Effector memory CD8-positive, alpha-beta T cell (primary cell): ENCODE results near the gene GPATCH8.
A peak's percentile ranks its signal among the peaks of the same experiment; 100 is the strongest.

Experiments
- ATAC-seq: fragments of 150-1000 bp; cut with Tn5 transposase; replicated peaks from 2 replicates; pipeline ENCODE4 v1.10.0; 2021; ENCODE audit warnings: mild to moderate bottlenecking, moderate library complexity
- DNase-seq, 3 experiments: peaks; one replicate each; pipeline ENCODE4 v3.0.0; 2021
- H3K27ac Mint-ChIP-seq, 2 donors: one replicate each; pipeline ENCODE4 v1.8.0; 2022; ENCODE audit warnings: mild to moderate bottlenecking in 2 of 2, mixed read lengths in 2 of 2, moderate library complexity in 2 of 2
- H3K27me3 Mint-ChIP-seq, 2 donors: one replicate each; pipeline ENCODE4 v1.8.0; 2022; ENCODE audit warnings: mixed read lengths in 2 of 2
- H3K36me3 Mint-ChIP-seq: one replicate; pipeline ENCODE4 v1.8.0; 2022; ENCODE audit warnings: mild to moderate bottlenecking, moderate library complexity, mixed read lengths; ENCODE audit not compliant: insufficient read depth
- H3K4me1 Mint-ChIP-seq, 2 donors: one replicate each; pipeline ENCODE4 v1.8.0; 2022; ENCODE audit warnings: low read depth in 2 of 2, mixed read lengths in 2 of 2
- H3K4me3 Mint-ChIP-seq, 2 donors: one replicate each; pipeline ENCODE4 v1.8.0; 2022; ENCODE audit warnings: mild to moderate bottlenecking in 2 of 2, mixed read lengths in 2 of 2, moderate library complexity in 2 of 2
- H3K9me3 Mint-ChIP-seq, 2 donors: one replicate each; pipeline ENCODE4 v1.8.0; 2022; ENCODE audit warnings: mixed read lengths in 2 of 2

Gene GPATCH8

DNA sequence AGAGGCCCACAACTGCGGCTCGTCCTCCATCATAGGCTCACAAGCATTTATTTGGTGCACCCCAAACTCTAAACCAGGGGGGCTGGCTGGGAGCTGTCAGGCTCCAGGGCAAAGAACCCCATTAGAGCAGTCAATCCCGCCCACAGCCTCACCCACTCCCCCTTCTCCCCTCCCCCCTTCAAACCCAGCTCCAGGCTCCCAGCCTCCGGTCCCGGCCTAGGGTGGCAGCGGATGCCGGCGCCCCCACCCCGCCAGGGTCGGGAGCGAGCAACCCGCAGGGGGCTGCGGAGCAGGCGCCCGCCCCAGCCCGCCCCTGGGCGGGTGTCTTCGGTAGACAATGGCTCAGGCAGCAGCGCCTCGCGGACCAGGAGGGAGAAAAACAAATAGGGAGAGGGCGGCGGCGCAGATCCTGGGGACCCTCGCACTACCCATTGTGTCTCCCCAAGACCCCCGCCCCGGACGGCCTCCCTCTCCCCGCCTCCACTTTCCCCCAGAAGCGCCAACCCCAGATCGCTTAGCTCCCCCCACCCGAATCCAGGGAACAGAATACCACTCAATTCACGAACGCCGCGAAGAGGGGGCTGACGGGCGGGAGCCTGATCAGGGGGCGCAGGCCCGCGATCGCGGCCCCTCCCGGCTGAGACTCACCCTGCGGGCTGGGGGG is 140.1 kb downstream of the GPATCH8 start:
- peak overlapping the region; percentile 63 to 75 for H3K4me3 Mint-ChIP-seq
- no peaks in the 10 kb centered on the region for H3K36me3 Mint-ChIP-seq
- H3K9me3 Mint-ChIP-seq: no peaks in the 10 kb centered on the region
- DNase-seq (no peak), ATAC-seq (peak; percentile 42)
- peaks cover 37 to 45% of the 10 kb centered on the region in 2 donors for H3K27me3 Mint-ChIP-seq
- H3K27ac Mint-ChIP-seq: peak overlapping the region in 1 of 2 donors; percentile 49
- H3K4me1 Mint-ChIP-seq: peaks cover 0 to 3% of the 10 kb centered on the region in 2 donors

DNA sequence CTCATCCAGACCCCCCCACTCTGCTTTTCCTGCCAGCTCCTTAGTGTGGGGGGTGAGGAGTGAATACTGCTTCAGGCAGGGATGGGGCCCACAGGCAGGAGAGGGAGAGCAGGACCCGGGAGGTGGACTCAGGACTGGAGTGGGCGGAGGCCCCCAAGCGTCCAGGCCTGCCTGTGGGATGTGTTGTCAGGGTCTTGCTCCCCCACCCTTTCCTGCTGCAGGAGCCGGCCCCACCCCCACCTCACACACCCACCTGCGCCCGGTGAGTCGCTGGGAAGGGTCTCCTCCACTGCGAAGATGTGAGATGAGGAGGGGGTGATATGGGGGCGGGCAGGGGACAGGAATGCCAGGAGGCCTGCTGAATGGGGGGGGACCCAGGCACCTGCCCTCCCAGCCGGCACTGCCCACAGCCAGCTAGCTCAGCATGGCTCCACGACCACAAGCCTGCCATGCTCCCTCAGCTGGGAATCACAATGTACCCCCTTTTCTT is 140.7 kb downstream of the GPATCH8 start:
- no peak for ATAC-seq
- no peaks in the 10 kb centered on the region for H3K36me3 Mint-ChIP-seq
- H3K27ac Mint-ChIP-seq: no peak overlapping the region
- H3K27me3 Mint-ChIP-seq: peaks cover 32 to 40% of the 10 kb centered on the region in 2 donors
- H3K9me3 Mint-ChIP-seq: no peaks in the 10 kb centered on the region
- H3K4me3 Mint-ChIP-seq: peak overlapping the region; percentile 63 to 75
- no peak for DNase-seq
- H3K4me1 Mint-ChIP-seq: peaks cover 0 to 3% of the 10 kb centered on the region in 2 donors

DNA sequence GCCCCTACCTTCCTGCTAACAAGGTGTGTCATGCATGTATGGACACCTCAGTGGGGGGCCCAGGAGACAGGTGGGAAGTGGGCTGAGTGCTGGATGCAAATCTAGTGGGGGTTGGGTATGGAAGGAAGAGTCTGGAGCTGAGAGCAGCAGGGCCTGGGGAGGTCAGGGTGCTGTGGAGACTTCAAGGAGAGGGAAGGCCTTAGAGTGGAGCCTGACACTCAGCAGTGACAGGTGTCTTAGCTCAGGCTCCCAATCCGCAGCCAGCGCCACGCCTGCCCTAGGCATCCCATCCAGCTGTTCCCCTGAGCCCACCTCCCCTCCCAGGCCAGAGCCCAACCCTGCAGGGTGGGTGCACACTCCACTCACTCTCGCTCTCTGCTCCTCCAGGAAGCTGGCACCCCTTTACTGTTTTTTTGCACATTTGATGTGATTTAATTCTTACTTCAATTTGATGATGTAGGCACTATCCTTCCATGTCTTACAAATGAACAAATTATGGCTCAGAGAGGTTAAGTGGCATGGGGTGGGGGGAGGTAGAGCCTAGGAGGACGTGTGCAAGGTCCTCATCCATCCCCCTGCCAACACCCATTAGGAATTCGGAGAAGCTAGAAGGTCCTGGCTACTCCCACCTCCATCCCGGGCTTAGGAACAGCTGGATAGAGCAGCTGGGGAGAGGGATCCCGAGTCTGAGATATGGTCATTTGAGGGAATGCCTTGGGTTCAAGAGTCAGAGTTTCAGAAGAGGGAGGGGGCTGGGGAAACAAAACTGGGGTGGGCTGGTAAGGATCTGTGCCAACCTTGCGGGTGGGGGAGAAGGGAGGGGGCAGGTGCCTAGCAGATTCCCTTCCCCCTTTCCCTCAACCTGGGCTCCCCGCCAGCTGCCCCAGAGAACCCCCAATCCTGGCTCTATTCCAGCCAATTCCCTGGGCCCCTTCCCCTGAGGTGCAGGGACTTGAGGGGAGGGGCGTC is 141.6 kb downstream of the GPATCH8 start:
- H3K27ac Mint-ChIP-seq: no peak overlapping the region
- peaks cover 23 to 33% of the 10 kb centered on the region in 2 donors for H3K27me3 Mint-ChIP-seq
- peaks cover 0 to 3% of the 10 kb centered on the region in 2 donors for H3K4me1 Mint-ChIP-seq
- H3K36me3 Mint-ChIP-seq: peaks cover 4% of the 10 kb centered on the region
- ATAC-seq (no peak), DNase-seq (no peak)
- no peak overlapping the region for H3K4me3 Mint-ChIP-seq
- H3K9me3 Mint-ChIP-seq: no peaks in the 10 kb centered on the region

- Mint-ChIP-seq H3K27me3 (peaks cover 15 to 26% of the 10 kb centered on the region in 2 donors), H3K4me3 (no peak overlapping the region)
Measured at GRCh38 chr17:44360826-44361225, 142.4 kb downstream of the GPATCH8 start.

DNA sequence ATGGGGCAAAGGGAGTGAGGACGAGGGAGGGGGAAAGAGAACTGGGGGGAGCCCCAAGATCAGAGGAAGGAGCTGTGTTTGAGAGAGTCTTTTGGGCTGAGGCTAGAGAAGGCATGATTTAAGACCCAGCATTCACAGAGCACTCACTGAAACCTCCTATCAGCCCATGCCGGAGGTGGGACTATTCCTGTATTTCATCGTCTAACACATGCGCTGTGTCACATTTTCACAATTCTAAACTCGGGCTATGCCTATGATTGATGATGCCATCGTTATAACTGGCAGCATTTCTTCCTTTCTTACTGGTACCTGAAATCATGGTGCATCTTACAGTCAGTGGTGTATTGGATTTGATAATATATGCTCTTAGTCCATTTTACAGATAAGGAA is 143.1 kb downstream of the GPATCH8 start:
- Mint-ChIP-seq H3K36me3 (peaks cover 4% of the 10 kb centered on the region), H3K27me3 (peaks cover 9 to 20% of the 10 kb centered on the region in 2 donors), H3K4me3 (no peak overlapping the region), H3K4me1 (peaks cover 0 to 3% of the 10 kb centered on the region in 2 donors), H3K27ac (no peak overlapping the region), H3K9me3 (no peaks in the 10 kb centered on the region)
- ATAC-seq: no peak
- DNase-seq: no peak

More at GRCh38 chr17:44360826-44361225, 142.4 kb downstream of the GPATCH8 start:
- H3K4me1 Mint-ChIP-seq: peaks cover 0 to 3% of the 10 kb centered on the region in 2 donors
- peaks cover 4% of the 10 kb centered on the region for H3K36me3 Mint-ChIP-seq
- DNase-seq: no peak
- no peak for ATAC-seq
- no peak overlapping the region for H3K27ac Mint-ChIP-seq
- no peaks in the 10 kb centered on the region for H3K9me3 Mint-ChIP-seq

DNA sequence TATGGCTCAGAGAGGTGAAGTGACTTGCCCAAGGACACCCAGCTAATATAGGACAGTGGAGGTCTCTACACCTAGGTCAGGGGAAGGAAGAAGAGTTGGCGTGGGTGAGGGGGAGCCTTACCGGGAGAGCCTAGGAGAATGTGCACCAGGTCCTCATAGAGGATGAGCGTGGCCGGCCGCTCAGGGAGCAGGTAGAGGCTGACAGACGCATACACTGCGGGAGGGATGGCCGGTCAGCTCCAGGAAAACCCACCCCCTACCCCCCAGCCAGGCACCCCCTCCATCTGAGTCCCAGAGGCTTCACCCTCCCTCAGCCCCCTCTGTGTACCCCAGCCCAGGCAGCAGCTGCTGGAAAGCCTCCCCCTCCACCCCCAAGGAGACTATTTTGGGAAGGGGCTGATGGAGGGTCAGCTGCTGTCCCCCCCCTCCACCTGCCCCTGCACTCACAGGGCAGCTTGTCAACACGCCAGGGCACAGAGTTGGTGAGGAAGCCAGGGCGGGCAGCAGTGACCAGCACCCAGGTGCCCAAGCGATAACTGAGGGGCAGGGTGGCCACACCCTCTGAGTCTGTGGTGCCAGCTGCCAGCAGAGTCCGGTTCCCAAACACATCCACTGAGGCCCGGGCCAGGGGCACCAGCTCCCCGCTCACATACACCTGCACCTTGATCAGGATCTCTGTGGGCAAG is 143.6 kb downstream of the GPATCH8 start:
- DNase-seq: no peak
- Mint-ChIP-seq H3K9me3 (no peaks in the 10 kb centered on the region), H3K4me3 (no peak overlapping the region), H3K4me1 (peaks cover 0 to 3% of the 10 kb centered on the region in 2 donors), H3K27ac (no peak overlapping the region), H3K36me3 (peaks cover 4% of the 10 kb centered on the region), H3K27me3 (peaks cover 4 to 14% of the 10 kb centered on the region in 2 donors)
- no peak for ATAC-seq

DNA sequence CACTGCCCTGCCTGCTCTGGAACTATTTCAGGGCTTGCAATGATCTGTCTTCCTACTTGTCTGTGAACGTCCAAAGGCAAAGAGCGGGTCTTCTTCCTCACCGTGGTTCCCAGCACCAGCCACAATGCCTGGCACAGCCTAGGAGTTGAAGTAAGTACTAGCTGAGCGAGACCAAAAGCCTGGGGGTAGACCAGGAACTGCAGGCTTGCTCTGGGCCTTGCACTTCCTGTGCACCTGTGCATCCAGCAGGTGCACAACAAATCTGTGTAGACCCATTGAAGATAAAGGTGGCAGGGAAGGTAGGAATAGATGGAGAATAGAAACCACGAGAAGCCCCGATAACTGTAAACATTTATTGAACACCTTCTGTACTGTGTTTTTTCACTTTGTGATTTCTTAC is 144.2 kb downstream of the GPATCH8 start:
- H3K27me3 Mint-ChIP-seq: peaks cover 4 to 14% of the 10 kb centered on the region in 2 donors
- DNase-seq (no peak), ATAC-seq (no peak)
- no peak overlapping the region for H3K4me3 Mint-ChIP-seq
- peaks cover 4% of the 10 kb centered on the region for H3K36me3 Mint-ChIP-seq
- H3K27ac Mint-ChIP-seq: peak overlapping the region in 1 of 2 donors; percentile 76
- H3K9me3 Mint-ChIP-seq: no peaks in the 10 kb centered on the region
- H3K4me1 Mint-ChIP-seq: peaks cover 0 to 3% of the 10 kb centered on the region in 2 donors

- H3K36me3 Mint-ChIP-seq: peaks cover 4% of the 10 kb centered on the region
- no peak overlapping the region for H3K27ac Mint-ChIP-seq
- H3K27me3 Mint-ChIP-seq: peaks cover 4 to 14% of the 10 kb centered on the region in 2 donors
- H3K4me1 Mint-ChIP-seq: peaks cover 2% of the 10 kb centered on the region in 2 donors
- H3K9me3 Mint-ChIP-seq: no peaks in the 10 kb centered on the region
- ATAC-seq: no peak
- H3K4me3 Mint-ChIP-seq: no peak overlapping the region
- DNase-seq: no peak
Measured at GRCh38 chr17:44358066-44358465, 145.1 kb downstream of the GPATCH8 start.

DNA sequence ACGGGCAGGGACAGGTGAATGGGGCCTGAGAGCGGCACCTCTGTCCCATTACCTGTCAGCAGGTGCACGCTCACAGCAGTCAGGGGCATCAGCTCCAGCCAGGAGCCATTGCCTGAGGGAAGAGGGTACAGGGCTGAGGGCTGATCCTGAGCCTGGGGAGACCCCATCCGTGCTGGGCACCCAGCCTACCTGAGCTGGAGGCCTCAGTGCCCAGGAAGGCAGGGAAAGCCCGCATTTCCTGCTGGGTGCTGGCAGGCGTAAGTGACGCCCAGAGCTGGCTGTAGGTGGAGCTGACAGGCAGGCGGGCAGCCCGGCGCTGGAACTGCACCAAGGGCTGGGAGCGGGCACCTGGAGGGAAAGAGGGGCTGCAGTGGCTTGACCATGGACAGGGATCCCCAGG is 147.0 kb downstream of the GPATCH8 start:
- ATAC-seq: no peak
- Mint-ChIP-seq H3K27ac (no peak overlapping the region), H3K27me3 (peaks cover 4 to 7% of the 10 kb centered on the region in 2 donors), H3K4me1 (peaks cover 3 to 5% of the 10 kb centered on the region in 2 donors), H3K4me3 (no peak overlapping the region), H3K36me3 (peaks cover 4% of the 10 kb centered on the region), H3K9me3 (no peaks in the 10 kb centered on the region)
- no peak for DNase-seq

GRCh38 chr17:44355642-44356099 is 147.5 kb downstream of the GPATCH8 start:
- Mint-ChIP-seq H3K9me3 (no peaks in the 10 kb centered on the region), H3K4me3 (peak overlapping the region in 1 of 2 donors; percentile 17), H3K27ac (no peak overlapping the region), H3K36me3 (peaks cover 4% of the 10 kb centered on the region), H3K4me1 (peaks cover 4 to 5% of the 10 kb centered on the region in 2 donors), H3K27me3 (peaks cover 4 to 7% of the 10 kb centered on the region in 2 donors)
- no peak for DNase-seq
- no peak for ATAC-seq

DNA sequence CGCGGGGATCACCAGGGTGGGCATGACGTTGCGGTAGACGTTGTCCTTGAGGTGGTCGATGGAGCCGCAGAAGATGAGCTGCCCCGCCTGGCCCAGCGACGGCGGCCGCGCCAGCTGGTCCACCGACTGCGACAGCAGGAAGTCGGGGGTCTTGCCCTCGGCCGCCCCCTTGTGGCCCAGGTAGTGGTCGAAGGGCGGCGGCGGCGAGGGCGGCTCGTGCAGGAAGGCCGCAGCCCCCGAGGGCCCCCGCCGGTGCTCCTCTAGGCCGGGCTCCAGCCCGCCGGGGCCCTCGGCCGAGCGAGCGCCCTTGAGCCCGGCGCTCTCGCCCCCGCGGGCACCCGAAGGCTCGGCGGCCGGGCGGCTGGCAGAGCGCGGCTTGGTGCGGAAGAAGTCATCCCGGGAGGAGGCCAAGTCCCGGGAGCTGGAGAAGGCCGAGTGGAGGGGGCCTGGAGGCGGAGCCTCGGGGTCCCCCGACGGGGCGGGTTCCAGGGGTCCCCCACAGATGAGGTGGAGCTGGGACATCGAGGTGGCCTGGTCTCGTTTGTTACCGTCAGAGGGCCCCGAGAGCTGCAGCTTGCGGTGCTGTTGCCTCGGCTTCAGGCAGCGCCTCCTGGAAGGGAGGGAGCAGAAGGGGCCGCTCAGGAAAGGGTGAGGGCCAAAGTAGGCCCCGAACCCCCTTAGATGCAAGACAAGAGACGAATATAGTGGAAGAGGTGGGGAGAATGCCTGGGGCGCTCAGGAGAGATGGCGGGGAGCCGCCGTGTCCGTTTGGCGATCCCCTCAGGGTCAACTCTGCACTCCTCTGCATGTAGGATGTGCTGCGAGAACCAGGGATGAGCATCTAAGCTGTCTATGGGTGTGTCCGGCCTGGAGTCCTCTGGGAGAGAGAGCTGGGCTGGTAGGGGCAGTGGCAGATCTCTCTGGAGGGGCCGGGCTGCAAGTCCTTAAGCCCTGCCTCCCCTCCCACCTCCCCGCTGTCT is 148.3 kb downstream of the GPATCH8 start:
- peaks cover 4% of the 10 kb centered on the region for H3K36me3 Mint-ChIP-seq
- H3K9me3 Mint-ChIP-seq: no peaks in the 10 kb centered on the region
- peak; percentile 64 for ATAC-seq
- peak overlapping the region; percentile 63 to 70 for H3K4me3 Mint-ChIP-seq
- peaks cover 5% of the 10 kb centered on the region in 2 donors for H3K4me1 Mint-ChIP-seq
- H3K27me3 Mint-ChIP-seq: peaks cover 0 to under 1% of the 10 kb centered on the region in 2 donors
- peak; percentile 40 to 62 (median 60) for DNase-seq
- no peak overlapping the region for H3K27ac Mint-ChIP-seq

- Mint-ChIP-seq H3K4me1 (peaks cover 5 to 6% of the 10 kb centered on the region in 2 donors), H3K4me3 (peak overlapping the region; percentile 63 to 70), H3K27me3 (no peaks in the 10 kb centered on the region), H3K36me3 (peaks cover 4% of the 10 kb centered on the region), H3K27ac (no peak overlapping the region), H3K9me3 (no peaks in the 10 kb centered on the region)
- no peak for DNase-seq
- peak; percentile 43 for ATAC-seq
Measured at GRCh38 chr17:44353672-44354331, 149.4 kb downstream of the GPATCH8 start.
